Ecto neural progenitor cell (in vitro differentiated cells): ENCODE measurements around the gene DIP2A.
"Not testable (repeated sequence)": the region's sequence is repeated elsewhere in the genome, so short reads cannot be mapped to it uniquely, and the experiment has no call there.

Experiments used
- DNase-seq: peaks from one replicate; pipeline ENCODE4 v3.0.0-alpha.2; 2018; ENCODE audit warnings: low spot score

Gene DIP2A

GRCh38 chr21:46424621-46425020 is 34.1 kb upstream of the DIP2A start:
- DNase-seq: no peak

GRCh38 chr21:46425041-46425440 is 33.6 kb upstream of the DIP2A start:
- no peak for DNase-seq

- DNase-seq: no peak
These were observed 33.1 kb upstream of the DIP2A start for GRCh38 chr21:46425571-46425970.

GRCh38 chr21:46426313-46427046 is 32.2 kb upstream of the DIP2A start:
- no peak for DNase-seq

- DNase-seq: no peak
These were observed 31.2 kb upstream of the DIP2A start for GRCh38 chr21:46427516-46427915.

- no peak for DNase-seq
These were observed 30.4 kb upstream of the DIP2A start for GRCh38 chr21:46428286-46428685.

GRCh38 chr21:46428987-46429710 is 29.5 kb upstream of the DIP2A start:
- DNase-seq: no peak

GRCh38 chr21:46429754-46430681 is 28.7 kb upstream of the DIP2A start:
- no peak for DNase-seq

GRCh38 chr21:46431448-46431847 is 27.2 kb upstream of the DIP2A start:
- DNase-seq: no peak

GRCh38 chr21:46431884-46432488 is 26.7 kb upstream of the DIP2A start:
- no peak for DNase-seq

- DNase-seq: not testable (repeated sequence)
These were observed 25.6 kb upstream of the DIP2A start for GRCh38 chr21:46433116-46433515.

- DNase-seq: no peak
These were observed 24.3 kb upstream of the DIP2A start for GRCh38 chr21:46434322-46434958.

- no peak for DNase-seq
These were observed 22.9 kb upstream of the DIP2A start for GRCh38 chr21:46435786-46436227.

- DNase-seq: no peak
These were observed 22.1 kb upstream of the DIP2A start for GRCh38 chr21:46436621-46437020.

- no peak for DNase-seq
These were observed 21.6 kb upstream of the DIP2A start for GRCh38 chr21:46437096-46437498.

- DNase-seq: no peak
These were observed 21.2 kb upstream of the DIP2A start for GRCh38 chr21:46437511-46437910.

GRCh38 chr21:46438241-46438640 is 20.4 kb upstream of the DIP2A start:
- DNase-seq: no peak

GRCh38 chr21:46439906-46440305 is 18.8 kb upstream of the DIP2A start:
- no peak for DNase-seq

- DNase-seq: no peak
These were observed 17.4 kb upstream of the DIP2A start for GRCh38 chr21:46441331-46441730.

- no peak for DNase-seq
These were observed 16.7 kb upstream of the DIP2A start for GRCh38 chr21:46441961-46442498.

GRCh38 chr21:46442938-46443337 is 15.8 kb upstream of the DIP2A start:
- DNase-seq: no peak
